Tongue (tissue), 2 donors: ENCODE results near the gene DICER1. TPM values are rescaled to one million over a fixed set of nuclear protein-coding genes. Genes with fewer than 3 reads are reported as not detected.
"Not testable (repeated sequence)": the region's sequence is repeated elsewhere in the genome, so short reads cannot be mapped to it uniquely, and the experiment has no call there.

Experiments
- DNase-seq: peaks from one replicate; pipeline ENCODE4 v3.0.0-alpha.2; 2015
- total RNA-seq: library from RNA; depleted of rRNA; stranded (reverse); fragments of >200 nt; gene quantifications from one replicate; pipeline ENCODE4 v1.2.3, GENCODE V29; 2014

DICER1 gene
- total RNA-seq = 99.0 TPM

- peak; percentile 98 for DNase-seq
Observed at GRCh38 chr14:95157327-95158189, at the start of gene DICER1. Gene DICER1 (minus strand): TSS chr14:95157529. CDS start chr14:95133458, 24,071 bp downstream.

- DNase-seq = no peak
Observed at GRCh38 chr14:95206534-95206933, 49.2 kb upstream of the DICER1 start.

GRCh38 chr14:95204705-95205104 is 47.4 kb upstream of the DICER1 start:
- DNase-seq = no peak

GRCh38 chr14:95201745-95202144 is 44.4 kb upstream of the DICER1 start:
- DNase-seq = not testable (repeated sequence)

GRCh38 chr14:95200404-95200803 is 43.1 kb upstream of the DICER1 start:
- DNase-seq = peak; percentile 80

- DNase-seq = no peak
Observed at GRCh38 chr14:95199298-95199983, 42.1 kb upstream of the DICER1 start.

- no peak for DNase-seq
Observed at GRCh38 chr14:95198320-95198719, 41.0 kb upstream of the DICER1 start.

GRCh38 chr14:95197551-95197950 is 40.2 kb upstream of the DICER1 start:
- DNase-seq = peak; percentile 56

- DNase-seq = no peak
Observed at GRCh38 chr14:95196826-95197545, 39.7 kb upstream of the DICER1 start.

GRCh38 chr14:95196268-95196667 is 38.9 kb upstream of the DICER1 start:
- peak; percentile 26 for DNase-seq

- no peak for DNase-seq
Observed at GRCh38 chr14:95195031-95195430, 37.7 kb upstream of the DICER1 start.

- peak; percentile 12 for DNase-seq
Observed at GRCh38 chr14:95193081-95193480, 35.8 kb upstream of the DICER1 start.

GRCh38 chr14:95192311-95192710 is 35.0 kb upstream of the DICER1 start:
- DNase-seq = no peak

- DNase-seq = no peak
Observed at GRCh38 chr14:95191445-95192199, 34.3 kb upstream of the DICER1 start.

GRCh38 chr14:95190857-95191256 is 33.5 kb upstream of the DICER1 start:
- peak; percentile 12 for DNase-seq

GRCh38 chr14:95190346-95190840 is 33.1 kb upstream of the DICER1 start:
- DNase-seq = no peak

GRCh38 chr14:95189367-95190132 is 32.2 kb upstream of the DICER1 start:
- DNase-seq = peak; percentile 66

- no peak for DNase-seq
Observed at GRCh38 chr14:95188380-95188779, 31.1 kb upstream of the DICER1 start.

GRCh38 chr14:95185767-95186392 is 28.6 kb upstream of the DICER1 start:
- DNase-seq = no peak

GRCh38 chr14:95185033-95185766 is 27.9 kb upstream of the DICER1 start:
- DNase-seq = peak; percentile 59
